Stimulated activated CD4-positive, alpha-beta T cell treated with anti-CD3 and anti-CD28 coated beads, Interleukin-4, amount 100 ng/mL, for 24 hours (primary cell): ENCODE results near the gene CLEC14A.
A peak's percentile ranks its signal among the peaks of the same experiment; 100 is the strongest.

Experiments
- DNase-seq: peaks from one replicate; pipeline ENCODE4 v3.0.0-alpha.2; 2020

Gene CLEC14A, protein sequence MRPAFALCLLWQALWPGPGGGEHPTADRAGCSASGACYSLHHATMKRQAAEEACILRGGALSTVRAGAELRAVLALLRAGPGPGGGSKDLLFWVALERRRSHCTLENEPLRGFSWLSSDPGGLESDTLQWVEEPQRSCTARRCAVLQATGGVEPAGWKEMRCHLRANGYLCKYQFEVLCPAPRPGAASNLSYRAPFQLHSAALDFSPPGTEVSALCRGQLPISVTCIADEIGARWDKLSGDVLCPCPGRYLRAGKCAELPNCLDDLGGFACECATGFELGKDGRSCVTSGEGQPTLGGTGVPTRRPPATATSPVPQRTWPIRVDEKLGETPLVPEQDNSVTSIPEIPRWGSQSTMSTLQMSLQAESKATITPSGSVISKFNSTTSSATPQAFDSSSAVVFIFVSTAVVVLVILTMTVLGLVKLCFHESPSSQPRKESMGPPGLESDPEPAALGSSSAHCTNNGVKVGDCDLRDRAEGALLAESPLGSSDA

GRCh38 chr14:38255673-38256532, at the start of gene CLEC14A:
TSS of gene CLEC14A (minus strand) at chr14:38256093. CDS start at chr14:38256022, 71 bp downstream.
- peak; percentile 3 for DNase-seq

- no peak for DNase-seq
Observed at GRCh38 chr14:38302966-38303365, 47.1 kb upstream of the CLEC14A start.

- no peak for DNase-seq
Observed at GRCh38 chr14:38302034-38302433, 46.1 kb upstream of the CLEC14A start.

DNA sequence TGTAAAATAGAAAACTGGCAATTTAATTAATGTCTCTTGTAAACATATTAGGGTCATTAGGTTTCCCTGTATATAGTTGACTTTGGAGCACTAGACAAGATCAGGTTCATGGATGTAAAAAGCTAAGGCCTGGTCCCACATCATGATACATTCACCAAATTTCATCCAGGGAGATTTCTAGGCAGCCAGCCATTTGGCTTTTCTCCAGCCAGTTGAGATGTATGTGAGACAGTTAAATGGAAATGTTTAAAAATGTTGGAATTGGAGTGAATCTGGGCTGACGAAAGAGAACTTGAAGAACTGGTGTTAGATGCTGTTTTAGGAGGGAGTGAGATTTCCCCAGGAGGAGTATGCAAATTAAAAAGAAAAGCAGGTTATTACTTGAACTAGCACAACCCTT, 41.8 kb upstream of the CLEC14A start:
- no peak for DNase-seq

GRCh38 chr14:38291681-38292467, 36.0 kb upstream of the CLEC14A start:
- DNase-seq, result no peak

DNA sequence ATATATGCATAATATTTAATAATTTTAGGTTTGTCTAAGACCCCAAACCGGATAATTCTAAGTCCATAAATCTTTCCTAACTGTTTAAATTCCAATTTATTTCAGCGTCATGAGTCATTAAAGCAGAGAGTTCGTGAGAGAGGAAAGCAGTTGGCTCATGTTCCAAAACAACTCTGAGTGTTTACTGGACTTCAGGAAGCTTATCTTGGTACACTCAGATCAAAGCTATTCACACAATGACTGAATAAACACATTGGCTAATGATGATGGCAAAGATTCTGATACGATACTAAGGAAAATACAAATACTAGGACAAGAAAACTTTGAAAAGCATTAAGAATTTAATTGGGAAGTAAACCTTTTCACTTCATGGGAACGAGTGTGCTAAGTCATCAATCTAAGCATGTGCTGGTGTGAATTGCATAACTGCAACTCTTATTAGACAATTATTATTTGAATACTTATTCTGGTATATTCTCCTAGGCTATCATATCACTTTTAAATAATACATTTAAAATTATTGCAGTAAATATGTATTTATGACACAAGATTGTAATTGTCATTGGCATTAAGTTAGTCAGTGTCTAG, 34.8 kb upstream of the CLEC14A start:
- no peak for DNase-seq

- no peak for DNase-seq
Observed at GRCh38 chr14:38286452-38286851, 30.6 kb upstream of the CLEC14A start.

DNA sequence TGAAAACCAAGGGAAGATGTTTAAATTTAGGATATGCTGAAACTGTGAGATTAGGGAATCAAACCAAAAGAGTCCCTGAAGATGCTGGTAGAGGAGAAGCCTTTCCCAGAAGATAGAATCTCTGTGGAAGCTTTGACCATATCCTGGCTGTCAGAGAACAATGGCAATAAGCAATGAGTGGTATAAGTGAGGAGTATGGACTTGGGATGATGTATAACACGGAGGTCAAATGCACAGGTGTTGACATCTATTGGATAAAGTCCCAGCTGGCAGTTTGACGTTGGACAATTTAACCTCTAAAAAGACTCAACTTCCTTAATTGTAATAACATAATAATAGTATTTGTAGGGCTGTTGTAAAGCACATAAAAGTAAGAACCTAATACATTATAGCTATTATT, 30.1 kb upstream of the CLEC14A start:
- DNase-seq, result no peak

DNA sequence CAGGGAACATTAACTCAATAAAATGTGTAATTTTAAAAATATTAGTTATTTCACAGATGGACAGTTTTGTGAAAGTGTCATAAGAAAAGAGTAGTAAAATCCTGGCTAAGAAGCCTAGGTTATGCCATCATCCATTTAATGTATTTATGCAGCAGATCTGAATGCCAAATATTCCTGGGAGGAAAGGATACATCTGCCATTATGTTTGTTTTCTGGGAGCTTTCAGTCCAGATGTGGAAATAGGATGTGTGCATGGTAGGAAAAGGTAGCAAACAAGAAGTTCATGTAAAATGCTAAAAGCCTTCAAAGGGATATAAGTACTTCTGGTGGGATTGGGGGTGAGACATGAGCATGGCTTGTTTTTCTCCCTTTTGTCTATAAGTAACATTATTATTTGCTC, 27.0 kb upstream of the CLEC14A start:
- DNase-seq, result no peak

DNA sequence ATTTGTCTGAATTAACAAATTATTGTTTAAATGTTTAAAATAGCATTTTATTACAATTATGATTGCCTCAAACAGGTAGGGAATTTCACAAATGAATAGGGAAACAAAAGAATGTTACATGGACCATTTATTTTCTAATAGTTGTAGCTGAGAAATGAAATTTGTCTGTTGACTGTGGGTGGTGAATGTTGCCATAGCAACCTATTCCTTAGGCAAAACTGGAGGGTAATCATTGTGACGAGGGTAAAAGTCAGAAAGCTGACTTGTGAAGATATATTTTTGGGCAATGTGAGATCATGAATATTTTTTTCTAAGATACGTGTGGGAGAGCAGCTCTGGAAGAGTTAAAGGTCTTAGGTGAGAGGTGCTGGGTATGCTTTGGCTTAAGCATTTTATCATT, 24.2 kb upstream of the CLEC14A start:
- DNase-seq, result no peak

- no peak for DNase-seq
Observed at GRCh38 chr14:38279572-38279971, 23.7 kb upstream of the CLEC14A start.

DNA sequence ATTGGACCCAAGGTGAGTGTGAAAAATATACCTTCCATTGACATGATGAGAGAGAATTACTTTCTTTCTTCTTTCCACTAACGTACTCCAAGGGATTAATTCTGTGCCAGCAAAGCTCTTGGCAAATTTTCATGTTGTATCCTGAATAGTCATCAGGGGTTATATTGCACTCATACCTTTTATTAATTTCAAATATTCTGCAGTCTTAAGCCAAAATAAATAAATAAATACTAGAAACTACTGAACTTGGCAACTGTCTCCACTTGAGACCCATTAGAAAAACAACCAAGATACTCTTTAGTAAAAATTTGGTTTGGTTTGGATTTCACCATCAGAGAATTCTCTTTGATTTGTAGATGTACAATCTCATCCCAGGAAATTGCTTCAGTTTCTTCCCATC, 22.1 kb upstream of the CLEC14A start:
- DNase-seq, result no peak

- no peak for DNase-seq
Observed at GRCh38 chr14:38262844-38263243, 7.0 kb upstream of the CLEC14A start.

GRCh38 chr14:38261620-38262019, 5.7 kb upstream of the CLEC14A start:
- no peak for DNase-seq

DNA sequence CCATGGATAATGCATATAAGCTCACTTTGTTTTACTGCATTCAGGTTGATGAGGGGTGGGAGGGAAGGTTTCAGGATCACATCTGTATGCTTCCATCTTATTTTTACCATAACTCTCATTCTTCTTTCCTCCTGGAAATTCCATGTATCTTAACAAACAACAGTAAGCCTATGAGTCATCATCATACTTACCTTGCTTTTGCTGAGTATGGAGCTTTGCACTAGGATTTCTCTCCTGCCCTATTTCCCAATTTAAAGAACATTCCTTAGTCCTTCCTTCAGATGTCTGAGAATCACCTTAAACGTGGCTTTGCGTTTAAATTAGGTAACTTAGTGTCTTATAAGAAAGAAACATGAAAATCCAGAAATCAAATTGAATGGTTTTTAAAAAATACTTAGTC, 1.6 kb upstream of the CLEC14A start:
- DNase-seq, result no peak

GRCh38 chr14:38256533-38256840, 594 bp upstream of the CLEC14A start:
- DNase-seq, result no peak

- no peak for DNase-seq
Observed at GRCh38 chr14:38255408-38255672, 553 bp downstream of the CLEC14A start.

GRCh38 chr14:38254571-38255407, 1.1 kb downstream of the CLEC14A start:
- no peak for DNase-seq

DNA sequence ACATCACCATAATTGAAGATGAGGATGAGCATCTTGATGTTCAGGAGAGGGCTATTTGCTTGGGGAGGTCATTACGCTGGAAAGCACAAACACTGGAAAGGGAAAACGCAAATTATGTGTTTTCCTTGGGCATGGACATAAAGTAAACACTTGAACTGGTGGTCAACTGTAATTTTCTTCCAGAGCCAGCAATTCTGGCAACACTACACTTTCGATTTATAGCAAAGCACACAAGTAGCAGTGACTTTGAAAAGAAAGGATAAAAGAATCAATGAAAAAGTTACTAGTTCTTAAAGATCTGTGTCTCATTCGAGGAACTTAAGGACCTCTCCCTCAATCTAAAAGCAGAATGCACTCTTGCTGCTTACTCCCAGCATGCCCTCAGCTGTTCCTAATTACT, 2.2 kb downstream of the CLEC14A start:
- DNase-seq, result no peak

- DNase-seq, result no peak
Observed at GRCh38 chr14:38252066-38252710, 3.7 kb downstream of the CLEC14A start.

GRCh38 chr14:38250331-38250730, 5.6 kb downstream of the CLEC14A start:
- no peak for DNase-seq
